GM23338 (cell line): Measurements from ENCODE around the gene NGLY1. TPM values are rescaled to one million over a fixed set of nuclear protein-coding genes. Genes with fewer than 3 reads are reported as not detected.

ENCODE experiments used
- ATAC-seq: fragments of 200-7000 bp; cut with Tn5 transposase; 3 replicates; pipeline ENCODE4 v1.9.1; 2020
- DNase-seq: peaks from one replicate; pipeline ENCODE4 v3.0.0-alpha.2; 2015; ENCODE audit warnings: low spot score
- H2AFZ ChIP-seq: fragments of 200-600 bp; sonication (generic); 2 replicates; pipeline ENCODE4 v1.8.0; 2016; ENCODE audit warnings: antibody characterized with exemption, mild to moderate bottlenecking, moderate library complexity
- H3F3A ChIP-seq: fragments of 200-600 bp; sonication (generic); replicated peaks from 2 replicates; pipeline ENCODE4 v1.8.0; 2017; ENCODE audit warnings: antibody characterized with exemption, mixed run types, low read depth
- H3K27ac ChIP-seq: fragments of 200-600 bp; sonication (generic); 2 replicates; pipeline ENCODE4 v1.6.1; 2016; ENCODE audit warnings: low read depth
- H3K27me3 ChIP-seq: fragments of 200-600 bp; sonication (generic); 2 replicates; pipeline ENCODE4 v1.8.0; 2016; ENCODE audit warnings: mild to moderate bottlenecking, mixed run types, moderate library complexity; ENCODE audit not compliant: insufficient read depth
- H3K36me3 ChIP-seq: fragments of 200-600 bp; sonication (generic); 2 replicates; pipeline ENCODE4 v1.8.0; 2016; ENCODE audit warnings: mild to moderate bottlenecking; ENCODE audit not compliant: insufficient read depth
- H3K4me1 ChIP-seq: fragments of 200-600 bp; sonication (generic); 2 replicates; pipeline ENCODE4 v1.8.0; 2016; ENCODE audit warnings: mild to moderate bottlenecking, moderate library complexity; ENCODE audit not compliant: insufficient read depth
- H3K4me2 ChIP-seq: fragments of 200-600 bp; sonication (generic); 2 replicates; pipeline ENCODE4 v1.7.1; 2017; ENCODE audit warnings: mixed run types
- H3K4me3 ChIP-seq: fragments of 200-600 bp; sonication (generic); 2 replicates; pipeline ENCODE4 v1.6.1; 2016; ENCODE audit warnings: mixed run types
- H3K79me2 ChIP-seq: fragments of 200-600 bp; sonication (generic); replicated peaks from 2 replicates; pipeline ENCODE4 v1.8.0; 2017; ENCODE audit warnings: mild to moderate bottlenecking; ENCODE audit not compliant: insufficient read depth
- H3K9me2 ChIP-seq: fragments of 200-600 bp; sonication (generic); 2 replicates; pipeline ENCODE4 v1.8.0; 2017; ENCODE audit not compliant: insufficient read depth
- H4K20me1 ChIP-seq: fragments of 200-600 bp; sonication (generic); replicated peaks from 2 replicates; pipeline ENCODE4 v1.8.0; 2017; ENCODE audit warnings: mild to moderate bottlenecking; ENCODE audit not compliant: insufficient read depth
- H3K27ac Mint-ChIP-seq: 2 replicates; pipeline ENCODE4 v1.8.0; 2020; ENCODE audit warnings: inconsistent platforms, mild to moderate bottlenecking, moderate library complexity, mixed read lengths
- H3K27me3 Mint-ChIP-seq: 3 replicates; pipeline ENCODE4 v1.8.0; 2022; ENCODE audit warnings: low read depth, mild to moderate bottlenecking, moderate library complexity, mixed read lengths, inconsistent platforms; ENCODE audit not compliant: insufficient read depth, poor library complexity
- H3K36me3 Mint-ChIP-seq: 3 replicates; pipeline ENCODE4 v1.8.0; 2021; ENCODE audit warnings: low read depth, mild to moderate bottlenecking, inconsistent platforms, moderate library complexity, mixed read lengths
- H3K4me1 Mint-ChIP-seq: 3 replicates; pipeline ENCODE4 v1.8.0; 2020; ENCODE audit warnings: mild to moderate bottlenecking, inconsistent platforms, mixed read lengths
- H3K4me3 Mint-ChIP-seq: 3 replicates; pipeline ENCODE4 v1.8.0; 2021; ENCODE audit warnings: moderate library complexity, mild to moderate bottlenecking, inconsistent platforms, mixed read lengths
- H3K9me3 Mint-ChIP-seq: 3 replicates; pipeline ENCODE4 v1.8.0; 2020; ENCODE audit warnings: moderate library complexity, mild to moderate bottlenecking, inconsistent platforms, mixed read lengths
- EZH2 ChIP-seq: fragments of 200-600 bp; sonication (generic); IDR thresholded peaks from one replicate; pipeline ENCODE4 v1.8.0; 2017; ENCODE audit warnings: antibody characterized with exemption, mild to moderate bottlenecking, low read depth; ENCODE audit not compliant: unreplicated experiment
- REST ChIP-seq: IDR thresholded peaks from one replicate; pipeline ENCODE4 v1.6.1; 2018; ENCODE audit warnings: antibody characterized with exemption; ENCODE audit not compliant: unreplicated experiment
- STAT1 ChIP-seq: IDR thresholded peaks from one replicate; pipeline ENCODE4 v1.6.1; 2016; ENCODE audit warnings: antibody characterized with exemption; ENCODE audit not compliant: unreplicated experiment
- ZNF462 ChIP-seq: fragments of 250-450 bp; sonication (Bioruptor Pico); IDR thresholded peaks from 2 replicates; pipeline ENCODE4 v1.5.0; 2020; ENCODE audit warnings: mild to moderate bottlenecking, moderate library complexity
- polyA plus RNA-seq: library from polyadenylated mRNA; unstranded; fragments of >200 nt; fragmentation: Nextera tagmentation; extraction: Ambion mirVana; gene quantifications from 2 replicates; pipeline ENCODE4 v1.2.1, GENCODE V29; 2016
- total RNA-seq: library from RNA; depleted of rRNA; stranded (reverse); fragments of >200 nt; shearing (Covaris generic); gene quantifications from 2 replicates; pipeline ENCODE4 v1.2.3, GENCODE V29; 2014

Gene NGLY1
- total and polyA plus RNA-seq, 2 experiments from 2014 or later = 20.4 to 43.5 TPM

GRCh38 chr3:25693238-25693637 is 90.0 kb downstream of the NGLY1 start:
- TF ChIP-seq ZNF462 (CRISPR knock-in tag) (no peak), REST (no peak), EZH2 (no peak), STAT1 (no peak)
- no peaks in the 10 kb centered on the region for H3K4me1 Mint-ChIP-seq
- no peaks in the 10 kb centered on the region for H3K4me1 ChIP-seq
- ATAC-seq (no peak), DNase-seq (no peak)
- no peaks in the 10 kb centered on the region for H4K20me1 ChIP-seq
- no peaks in the 10 kb centered on the region for H3K36me3 ChIP-seq
- no peaks in the 10 kb centered on the region for H3K36me3 Mint-ChIP-seq
- no peak overlapping the region for H3K4me2 ChIP-seq
- H3K79me2 ChIP-seq = no peaks in the 10 kb centered on the region
- no peak overlapping the region for H2AFZ ChIP-seq
- H3K27me3 ChIP-seq = no peaks in the 10 kb centered on the region
- no peak overlapping the region for H3K4me3 ChIP-seq
- peaks cover 2% of the 10 kb centered on the region for H3K27me3 Mint-ChIP-seq
- no peak overlapping the region for H3K27ac Mint-ChIP-seq
- H3K9me3 Mint-ChIP-seq = no peaks in the 10 kb centered on the region
- H3K4me3 Mint-ChIP-seq = no peak overlapping the region
- H3F3A ChIP-seq = no peaks in the 10 kb centered on the region
- H3K27ac ChIP-seq = no peak overlapping the region
- H3K9me2 ChIP-seq = no peaks in the 10 kb centered on the region
